ENCODE data around the gene ZNF169. TPM values are rescaled to one million over a fixed set of nuclear protein-coding genes. Genes with fewer than 3 reads are reported as not detected.
"Not testable (repeated sequence)": the region's sequence is repeated elsewhere in the genome, so short reads cannot be mapped to it uniquely, and the experiment has no call there.

ZNF169 gene
- total and polyA plus RNA-seq, 2 experiments from 2014 or later: 0.54 to 2.2 TPM

DNA sequence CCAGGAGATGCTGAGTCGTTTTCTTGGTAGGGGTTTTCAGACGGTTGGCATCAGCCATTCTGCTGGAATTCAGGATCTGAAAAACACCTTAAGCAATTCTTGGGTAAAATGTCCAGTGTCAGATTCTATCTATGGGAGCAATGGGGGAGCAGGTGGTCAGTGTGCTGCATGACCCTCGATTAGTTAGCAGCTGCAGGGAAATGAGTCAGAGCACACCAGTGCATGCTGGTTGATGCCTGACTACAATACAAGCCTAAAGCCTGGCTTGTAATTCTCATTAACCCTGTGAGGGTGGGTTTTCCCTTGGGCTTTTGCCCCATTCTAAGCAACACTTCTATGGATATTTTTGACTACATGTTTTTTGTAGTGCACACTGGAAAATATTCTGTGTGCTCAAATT, 89.7 kb downstream of the ZNF169 start:
- H3K9me3 ChIP-seq (ENCODE audit: low read depth); H3K9ac ChIP-seq; in situ Hi-C loops (cut with MboI); H3K27me3 ChIP-seq (replicated peaks; ENCODE audit: insufficient read depth); H3F3A ChIP-seq (ENCODE audit: insufficient read depth); H3K79me2 ChIP-seq (ENCODE audit: insufficient read depth); H2AFZ ChIP-seq; H3K4me3 ChIP-seq; H3K9me2 ChIP-seq (ENCODE audit: insufficient read depth); DNase-seq; H3K36me3 ChIP-seq (ENCODE audit: low read depth); H3K4me2 ChIP-seq (ENCODE audit: unreplicated experiment); H4K20me1 ChIP-seq (ENCODE audit: insufficient read depth); H3K27ac ChIP-seq; H3K4me1 ChIP-seq (ENCODE audit: insufficient read depth): not testable (repeated sequence)
- no CpG with 5 or more reads among the region's 3 CpGs for WGBS, 2 experiments (ENCODE audit: low coverage in 1 of 2, low lambda C conversion rate in 2 of 2, missing lambda C conversion rate in 2 of 2)

Other genes with a start within 250 kb of the ZNF169 start
- 6.1 and 11.4 TPM in 2 replicates for gene PTPDC1, start 174.8 kb upstream of the ZNF169 start, total RNA-seq (2014; rRNA removed; shearing (Covaris generic))
- gene PTPDC1, start 174.8 kb upstream of the ZNF169 start, polyA plus RNA-seq (2016; fragmentation: Nextera tagmentation; extraction: Ambion mirVana): 4.4 and 4.5 TPM in 2 replicates
- gene NUTM2F, start 69.3 kb downstream of the ZNF169 start, total RNA-seq (2014; rRNA removed; shearing (Covaris generic)): not detected in 2 replicates
- gene NUTM2F, start 69.3 kb downstream of the ZNF169 start, polyA plus RNA-seq (2016; fragmentation: Nextera tagmentation; extraction: Ambion mirVana): not detected in 2 replicates

Measured in GM23248 (cell line).